Small intestine (tissue), 7 donors: Measurements from ENCODE around the gene NIM1K. TPM values are rescaled to one million over a fixed set of nuclear protein-coding genes. Genes with fewer than 3 reads are reported as not detected.
"Not testable (repeated sequence)": the region's sequence is repeated elsewhere in the genome, so short reads cannot be mapped to it uniquely, and the experiment has no call there.

ENCODE experiments used
- DNase-seq, 2 donors: peaks; one replicate each; pipeline versions ENCODE4 v3.0.0 to v3.0.0-alpha.2; 2013
- FAIRE-seq: peaks from 2 replicates; lab custom pipeline; 2012; peaks lifted over from hg19 to GRCh38; lab: Jason Lieb, UNC
- H3K27ac ChIP-seq, 3 donors: one replicate each; pipeline ENCODE4 v1.5.1; 2013; ENCODE audit warnings: low read length in 2 of 3, mild to moderate bottlenecking in 2 of 3, control low read depth in 1 of 3, inconsistent platforms in 1 of 3, low read depth in 1 of 3, moderate library complexity in 1 of 3
- H3K27me3 ChIP-seq, 3 donors: one replicate each; pipeline ENCODE4 v1.6.1; 2013; ENCODE audit warnings: low read length in 3 of 3, inconsistent platforms in 1 of 3; ENCODE audit not compliant: control insufficient read depth in 3 of 3, insufficient read depth in 3 of 3
- H3K36me3 ChIP-seq, 3 donors: one replicate each; pipeline ENCODE4 v1.6.1; 2013; ENCODE audit warnings: low read length in 3 of 3, inconsistent platforms in 1 of 3, low read depth in 1 of 3, mild to moderate bottlenecking in 1 of 3, moderate library complexity in 1 of 3; ENCODE audit not compliant: control insufficient read depth in 3 of 3, insufficient read depth in 2 of 3
- H3K4me1 ChIP-seq, 3 donors: one replicate each; pipeline ENCODE4 v1.6.1; 2013; ENCODE audit warnings: low read length in 2 of 3, inconsistent platforms in 1 of 3, low read depth in 1 of 3, mild to moderate bottlenecking in 1 of 3, moderate library complexity in 1 of 3; ENCODE audit not compliant: control insufficient read depth in 3 of 3, insufficient read depth in 2 of 3
- H3K4me3 ChIP-seq, 3 donors: one replicate each; pipeline ENCODE4 v1.5.1; 2013; ENCODE audit warnings: low read length in 3 of 3, control low read depth in 1 of 3, inconsistent platforms in 1 of 3, low read depth in 1 of 3, mild to moderate bottlenecking in 1 of 3, moderate library complexity in 1 of 3
- H3K9me3 ChIP-seq, 2 donors: one replicate each; pipeline ENCODE4 v1.6.1; 2013; ENCODE audit warnings: low read depth in 1 of 2, low read length in 1 of 2; ENCODE audit not compliant: control insufficient read depth in 2 of 2, insufficient read depth in 1 of 2
- WGBS, 3 donors: extraction: QIAGEN DNeasy Blood & Tissue Kit; methylation state at CpG; one replicate each; pipeline ENCODE4 v1.1.7; 2013; 5-methylcytosine and 5-hydroxymethylcytosine counted together
- polyA plus RNA-seq, 4 donors: library from polyadenylated mRNA; stranded (reverse) in 3 of 4; unstranded in 1 of 4; fragments of 200-250 nt in 3 of 4; fragments of 120-200 nt in 1 of 4; gene quantifications; one replicate each; pipeline versions ENCODE4 v1.2.1 to v1.2.3, GENCODE V29; 2013
- donor health status: healthy with polysubstance abuse.
- donor health status: control.
- donor health status: control.
- donor health status: Bipolar disorder and iron deficiency.
- donor health status: healthy.

NIM1K gene
- polyA plus RNA-seq, 4 donors, result 0.12 to 0.42 TPM; not detected in 2

DNA sequence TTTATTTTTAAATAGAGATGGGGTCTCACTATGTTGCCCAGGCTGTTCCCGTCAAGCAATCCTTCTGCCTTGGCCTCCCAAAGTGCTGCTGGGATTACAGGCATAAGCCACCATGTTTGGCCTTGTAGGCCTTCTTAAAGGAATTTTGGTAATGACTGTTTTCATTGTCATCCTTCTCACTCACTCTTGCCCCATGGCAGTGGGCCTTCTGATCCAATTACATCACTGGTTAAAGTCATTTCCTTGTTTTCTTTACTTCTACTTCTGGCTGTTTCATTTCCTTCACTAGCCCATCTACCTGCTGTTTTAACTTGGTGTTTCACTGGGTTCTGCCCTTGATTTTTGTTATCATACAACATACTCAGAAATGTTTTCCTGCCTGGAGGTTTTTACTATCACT, 20.1 kb upstream of the NIM1K start:
- Histone ChIP-seq H3K27ac (no peak overlapping the region), H3K36me3 (peaks cover 0 to 19% (median 13%) of the 10 kb centered on the region in 3 donors), H3K4me3 (no peak overlapping the region), H3K4me1 (no peaks in the 10 kb centered on the region), H3K27me3 (no peaks in the 10 kb centered on the region), H3K9me3 (no peaks in the 10 kb centered on the region)
- no peak for FAIRE-seq
- WGBS, 3 donors, result 100% methylated on average over 1 of the region's 1 CpG
- DNase-seq, result no peak

DNA sequence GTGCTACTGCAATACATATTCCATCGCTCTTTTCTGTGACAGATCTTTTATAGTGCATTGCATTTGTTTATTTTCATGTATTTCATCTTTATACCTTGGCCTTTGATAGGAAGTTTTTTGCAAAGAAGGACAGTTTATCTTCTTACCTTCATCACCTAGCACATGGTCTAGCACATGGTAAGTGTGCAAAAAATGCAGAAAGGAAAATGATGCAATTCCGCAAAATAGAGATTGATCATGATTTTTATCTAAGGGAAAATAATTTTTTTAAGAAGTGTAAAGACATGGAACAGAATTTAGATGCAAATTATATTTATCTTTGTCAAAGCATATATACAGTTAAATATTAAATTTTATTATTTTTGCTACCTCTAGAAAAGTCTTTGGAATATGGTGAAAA, 19.2 kb upstream of the NIM1K start:
- Histone ChIP-seq H3K27ac (no peak overlapping the region), H3K36me3 (peaks cover 2 to 21% (median 13%) of the 10 kb centered on the region in 3 donors), H3K27me3 (no peaks in the 10 kb centered on the region), H3K4me1 (no peaks in the 10 kb centered on the region), H3K4me3 (no peak overlapping the region), H3K9me3 (no peaks in the 10 kb centered on the region)
- FAIRE-seq (no peak), DNase-seq (no peak)
- WGBS, 3 donors, result 96 to 98% (median 97%) methylated on average over 2 of the region's 2 CpGs

DNA sequence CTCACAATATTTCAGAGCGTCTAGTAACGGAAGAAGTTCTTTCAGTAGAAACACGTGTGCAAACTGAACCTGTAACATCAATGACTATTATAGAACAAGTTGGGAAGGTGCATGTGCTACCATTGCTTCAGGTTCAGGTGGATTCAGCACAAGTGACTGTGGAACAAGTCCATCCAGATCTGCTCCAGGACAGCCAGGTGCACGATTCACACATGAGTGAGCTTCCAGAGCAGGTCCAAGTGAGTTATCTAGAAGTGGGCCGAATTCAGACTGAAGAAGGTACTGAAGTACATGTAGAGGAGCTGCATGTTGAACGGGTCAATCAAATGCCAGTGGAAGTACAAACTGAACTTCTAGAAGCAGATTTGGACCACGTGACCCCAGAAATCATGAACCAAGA, 17.4 kb upstream of the NIM1K start:
- DNase-seq, result no peak
- no peak overlapping the region for H3K4me3 ChIP-seq
- 95 to 98% (median 96%) methylated on average over 7 of the region's 7 CpGs for WGBS, 3 donors
- H3K4me1 ChIP-seq, result no peaks in the 10 kb centered on the region
- H3K36me3 ChIP-seq, result peaks cover 3 to 23% (median 12%) of the 10 kb centered on the region in 3 donors
- H3K27ac ChIP-seq, result no peak overlapping the region
- no peaks in the 10 kb centered on the region for H3K27me3 ChIP-seq
- no peaks in the 10 kb centered on the region for H3K9me3 ChIP-seq
- FAIRE-seq, result no peak

DNA sequence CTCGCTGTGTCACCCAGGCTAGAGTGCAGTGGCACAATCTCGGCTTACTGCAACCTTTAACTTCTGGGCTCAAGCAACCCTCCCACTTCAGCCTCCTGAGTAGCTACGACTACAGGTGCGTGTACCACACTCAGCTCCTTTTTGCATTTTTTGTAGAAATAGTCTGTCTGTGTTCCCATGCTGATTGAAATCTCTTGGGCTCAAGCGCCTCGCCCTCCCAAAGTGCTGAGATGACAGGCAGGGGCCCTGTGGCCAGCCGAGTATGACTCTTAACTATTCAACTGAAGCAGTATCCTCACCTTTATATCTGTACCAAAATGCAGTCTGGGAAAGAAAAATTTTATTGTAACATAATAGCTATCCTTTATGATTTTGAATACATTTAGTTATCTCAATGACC, 12.2 kb upstream of the NIM1K start:
- H3K4me3 ChIP-seq, result no peak overlapping the region
- H3K4me1 ChIP-seq, result no peaks in the 10 kb centered on the region
- H3K9me3 ChIP-seq, result no peaks in the 10 kb centered on the region
- no peak overlapping the region for H3K27ac ChIP-seq
- 89 to 94% (median 92%) methylated on average over 7 of the region's 7 CpGs for WGBS, 3 donors
- FAIRE-seq (no peak), DNase-seq (no peak)
- no peaks in the 10 kb centered on the region for H3K27me3 ChIP-seq
- peaks cover 3 to 7% (median 3%) of the 10 kb centered on the region in 3 donors for H3K36me3 ChIP-seq

DNA sequence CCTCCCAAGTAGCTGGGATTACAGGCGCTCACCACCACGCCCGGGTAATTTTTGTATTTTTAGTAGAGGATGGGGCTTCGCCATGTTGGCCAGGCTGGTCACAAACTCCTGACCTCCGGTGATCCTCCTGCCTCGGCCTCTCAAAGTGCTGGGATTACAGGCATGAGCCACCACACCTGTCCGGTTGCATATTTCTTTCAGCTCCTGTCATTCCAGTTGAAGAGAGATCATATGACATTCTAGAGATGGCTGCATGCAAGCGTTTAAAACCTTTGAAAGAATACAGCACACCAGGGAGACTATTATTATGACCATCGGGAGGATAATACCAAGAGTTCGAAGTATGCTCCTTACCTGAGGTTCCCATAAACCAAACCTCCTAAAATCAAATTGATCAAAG, 9.6 kb upstream of the NIM1K start:
- Histone ChIP-seq H3K4me1 (no peaks in the 10 kb centered on the region), H3K27me3 (no peaks in the 10 kb centered on the region), H3K36me3 (peaks cover 0 to 6% (median 3%) of the 10 kb centered on the region in 3 donors), H3K4me3 (no peak overlapping the region), H3K9me3 (no peaks in the 10 kb centered on the region), H3K27ac (no peak overlapping the region)
- WGBS, 3 donors, result 96 to 99% (median 98%) methylated on average over 10 of the region's 10 CpGs
- FAIRE-seq (no peak), DNase-seq (no peak)

DNA sequence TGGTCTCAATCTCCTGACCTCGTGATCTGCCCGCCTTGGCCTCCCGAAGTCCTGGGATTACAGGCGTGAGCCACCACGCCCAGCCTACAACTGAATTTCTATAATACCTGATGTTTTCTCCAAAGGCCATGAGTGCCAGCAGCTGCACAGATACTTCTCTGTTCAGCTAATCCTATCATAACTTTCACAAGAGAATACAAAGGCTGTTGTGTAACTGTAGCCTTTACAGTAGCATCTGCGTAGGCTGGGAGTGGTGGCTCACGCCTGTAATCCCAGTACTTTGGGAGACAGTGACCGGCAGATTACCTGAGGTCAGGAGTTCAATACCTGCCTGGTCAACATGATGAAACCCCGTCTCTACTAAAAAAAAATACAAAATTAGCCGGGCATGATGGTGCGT, 8.9 kb upstream of the NIM1K start:
- DNase-seq, H3K4me3 ChIP-seq, H3K4me1 ChIP-seq, FAIRE-seq, H3K9me3 ChIP-seq, H3K36me3 ChIP-seq, H3K27me3 ChIP-seq, H3K27ac ChIP-seq: not testable (repeated sequence)
- WGBS, 3 donors, result 97 to 99% (median 97%) methylated on average over 11 of the region's 11 CpGs

DNA sequence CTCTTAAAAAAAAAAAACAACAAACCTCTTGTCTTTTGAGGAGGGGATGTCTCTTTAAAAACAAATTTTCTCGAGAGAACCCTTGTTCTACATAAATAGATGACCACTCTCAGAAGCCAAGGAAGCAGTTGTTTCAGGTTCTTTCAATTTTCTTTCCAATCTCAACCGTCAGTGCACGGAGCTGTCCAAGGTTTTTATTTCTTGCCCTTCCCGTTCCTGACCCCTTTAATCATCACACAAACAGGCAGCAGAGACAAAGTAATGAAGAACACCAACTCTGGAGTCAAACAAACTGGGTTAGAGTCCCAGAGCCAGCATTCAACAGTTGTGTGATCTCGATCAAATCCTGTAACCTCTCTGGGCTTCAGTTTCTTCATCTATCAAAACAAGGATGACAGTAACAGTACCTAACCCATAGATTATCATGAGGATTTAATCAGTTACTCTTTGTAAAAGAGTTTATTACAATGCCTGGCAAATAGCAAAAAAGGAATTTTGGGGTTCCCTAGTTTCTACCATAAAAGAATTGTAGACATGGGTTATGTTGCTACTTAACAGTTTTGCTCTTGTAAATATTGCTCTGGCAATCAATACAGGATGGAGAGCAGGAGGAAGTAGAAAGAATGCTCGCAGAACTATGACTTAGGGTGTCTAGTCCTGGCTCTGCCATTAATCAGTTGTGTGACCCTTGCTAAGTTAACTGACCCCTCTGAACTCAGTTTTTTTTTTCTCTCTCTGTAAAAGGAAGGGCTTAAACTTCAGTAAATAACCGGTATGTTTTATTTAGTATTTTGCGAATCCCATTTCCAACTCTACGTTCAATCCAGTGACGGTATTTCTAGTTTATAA, 1.0 kb upstream of the NIM1K start:
- WGBS, 3 donors, result 23 to 33% (median 24%) methylated on average over 10 of the region's 10 CpGs
- H3K36me3 ChIP-seq, result no peaks in the 10 kb centered on the region
- peak overlapping the region in 1 of 3 donors; percentile 36 for H3K4me3 ChIP-seq
- H3K4me1 ChIP-seq, result peaks cover 0 to 9% (median 4%) of the 10 kb centered on the region in 3 donors
- FAIRE-seq (no peak), DNase-seq (peak in 1 of 2 donors; percentile 20)
- no peaks in the 10 kb centered on the region for H3K9me3 ChIP-seq
- H3K27ac ChIP-seq, result no peak overlapping the region
- H3K27me3 ChIP-seq, result peaks cover 0 to 32% (median 4%) of the 10 kb centered on the region in 3 donors

DNA sequence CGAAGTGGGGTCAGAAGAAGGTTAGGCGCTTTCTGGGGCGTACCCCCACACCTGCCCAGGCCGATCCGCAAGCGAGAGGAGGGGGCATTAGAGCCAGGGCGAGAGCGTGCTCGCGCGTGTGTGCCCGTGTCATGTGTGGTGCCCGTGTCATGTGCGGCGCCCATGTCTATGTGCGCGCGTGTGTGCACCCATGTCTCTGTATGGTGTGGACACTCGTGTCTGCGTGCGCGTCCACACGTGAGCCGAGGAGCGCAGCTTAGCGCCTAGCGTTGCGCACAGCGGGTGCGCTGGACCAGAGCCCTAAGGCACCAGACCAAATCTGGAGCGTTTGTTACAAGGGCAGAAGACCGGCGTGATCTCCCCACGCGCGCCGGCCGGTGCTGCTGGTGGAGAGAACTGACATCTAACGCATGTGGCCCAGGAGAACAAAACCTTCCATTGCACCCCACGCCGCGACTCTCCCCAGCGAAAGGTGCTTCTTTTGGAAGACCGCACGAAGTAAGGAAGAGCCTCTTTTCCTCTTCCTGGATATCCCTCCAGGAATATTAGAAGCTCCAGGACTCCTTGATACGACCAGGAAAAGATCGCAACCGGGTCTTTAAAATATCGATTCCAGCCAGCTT, 644 bp downstream of the NIM1K start:
- peak in 1 of 2 donors; percentile 36 for DNase-seq
- WGBS, 3 donors, result 2% methylated on average over 47 to 49 of the region's 49 CpGs
- peaks cover 0 to 9% (median 4%) of the 10 kb centered on the region in 3 donors for H3K4me1 ChIP-seq
- no peaks in the 10 kb centered on the region for H3K36me3 ChIP-seq
- H3K27me3 ChIP-seq, result peaks cover 0 to 32% (median 4%) of the 10 kb centered on the region in 3 donors
- H3K9me3 ChIP-seq, result no peaks in the 10 kb centered on the region
- FAIRE-seq, result no peak
- no peak overlapping the region for H3K27ac ChIP-seq
- peak overlapping the region in 2 of 3 donors; percentile 36 to 60 for H3K4me3 ChIP-seq
